ENCODE measurements around the gene ROBO3.

Gene ROBO3

DNA sequence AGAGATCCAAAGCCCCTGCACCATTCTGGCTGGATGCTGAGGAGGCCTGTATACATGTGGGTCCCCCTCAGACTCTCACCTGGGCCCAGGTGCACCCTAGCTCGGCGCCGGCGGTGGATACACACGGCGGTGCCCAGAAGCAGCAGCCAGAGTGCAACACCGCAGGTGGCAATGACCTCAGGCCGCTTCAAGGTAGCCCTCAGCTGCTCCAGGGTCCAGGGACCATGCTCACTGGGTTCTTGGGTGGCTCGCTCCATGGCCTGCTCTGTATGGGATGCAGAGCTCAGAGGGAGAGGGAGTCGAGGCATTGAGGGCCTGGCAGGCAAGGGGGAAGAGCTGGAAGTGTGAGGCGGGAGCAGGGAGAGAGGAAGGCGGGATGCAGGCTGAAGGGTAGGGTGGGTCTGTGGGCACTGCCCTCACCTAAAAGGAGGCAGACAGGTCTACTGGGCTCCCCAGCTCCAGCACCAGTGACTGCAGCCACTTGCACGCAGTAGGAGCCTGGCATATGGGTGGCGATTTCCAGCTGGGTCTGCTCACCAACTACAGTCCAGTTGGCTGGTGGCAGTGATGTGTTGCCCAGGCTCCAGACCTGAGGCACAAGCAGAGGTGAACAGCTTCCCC lies 28.7 kb downstream of the ROBO3 start:
- no peak for DNase-seq

DNA sequence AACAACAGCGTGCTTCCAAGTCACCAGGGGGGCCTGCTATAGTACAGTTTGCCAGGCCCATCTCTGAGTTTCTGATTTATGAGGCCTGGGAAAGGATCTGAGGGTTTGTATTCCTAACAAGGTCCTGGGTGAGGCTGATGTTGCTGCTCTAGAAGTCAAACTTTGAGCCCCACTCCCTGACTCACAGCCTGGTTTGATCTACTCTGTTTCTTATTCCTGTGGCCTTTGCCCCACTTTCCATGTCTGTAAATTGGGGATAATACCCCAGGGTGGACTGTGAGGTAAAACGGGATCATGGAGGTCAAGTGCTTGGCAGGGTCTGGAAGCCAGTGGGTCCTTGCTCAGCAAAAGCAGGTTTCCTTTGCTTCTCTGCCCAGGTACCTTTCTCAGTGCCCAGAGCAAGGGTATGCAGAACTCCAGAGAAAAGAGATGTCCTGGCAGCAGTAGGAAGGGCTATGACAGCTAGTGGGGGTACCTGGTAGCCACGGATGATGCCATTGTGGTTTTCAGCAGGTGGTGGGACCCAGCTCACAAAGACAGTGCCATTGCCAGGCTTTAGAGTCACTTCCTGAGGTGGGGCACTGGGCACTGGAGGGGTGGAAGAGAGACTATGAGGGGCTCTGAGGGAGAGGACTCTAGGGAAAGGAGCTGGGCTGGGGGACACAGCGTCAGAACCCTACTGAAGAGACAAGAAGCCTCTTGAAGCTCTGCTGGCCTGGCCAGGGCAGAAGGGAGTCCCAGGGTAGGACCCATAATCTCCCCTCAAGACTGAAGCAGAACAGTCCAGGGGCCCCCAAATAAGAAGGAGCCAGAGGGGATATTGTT lies 29.6 kb downstream of the ROBO3 start:
- DNase-seq: no peak

DNA sequence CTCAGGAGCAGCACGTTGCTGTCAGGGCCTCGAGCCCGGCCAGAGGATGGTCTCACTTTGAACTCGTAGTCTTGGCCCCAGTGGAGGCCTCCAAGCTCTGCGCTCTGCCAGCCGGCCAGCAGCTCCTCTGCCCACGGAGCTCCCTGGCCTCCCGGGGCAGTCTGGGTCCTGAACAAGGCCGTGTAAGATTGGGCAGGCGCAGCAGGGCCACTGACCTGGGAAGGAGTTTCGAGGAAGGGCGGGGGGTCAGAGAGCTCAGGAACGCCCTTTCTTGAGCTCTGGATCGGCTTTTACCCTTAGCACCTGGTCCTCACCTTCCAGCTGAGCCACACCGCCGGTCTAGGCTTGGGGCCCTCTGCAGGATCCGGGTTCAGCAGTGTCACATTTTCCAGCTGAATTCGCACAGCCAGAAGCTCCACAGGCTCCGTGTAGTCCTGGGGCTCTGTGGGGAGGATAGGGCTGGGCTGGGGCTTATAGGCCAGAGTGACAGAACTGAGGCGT lies 30.3 kb downstream of the ROBO3 start:
- DNase-seq: no peak

DNA sequence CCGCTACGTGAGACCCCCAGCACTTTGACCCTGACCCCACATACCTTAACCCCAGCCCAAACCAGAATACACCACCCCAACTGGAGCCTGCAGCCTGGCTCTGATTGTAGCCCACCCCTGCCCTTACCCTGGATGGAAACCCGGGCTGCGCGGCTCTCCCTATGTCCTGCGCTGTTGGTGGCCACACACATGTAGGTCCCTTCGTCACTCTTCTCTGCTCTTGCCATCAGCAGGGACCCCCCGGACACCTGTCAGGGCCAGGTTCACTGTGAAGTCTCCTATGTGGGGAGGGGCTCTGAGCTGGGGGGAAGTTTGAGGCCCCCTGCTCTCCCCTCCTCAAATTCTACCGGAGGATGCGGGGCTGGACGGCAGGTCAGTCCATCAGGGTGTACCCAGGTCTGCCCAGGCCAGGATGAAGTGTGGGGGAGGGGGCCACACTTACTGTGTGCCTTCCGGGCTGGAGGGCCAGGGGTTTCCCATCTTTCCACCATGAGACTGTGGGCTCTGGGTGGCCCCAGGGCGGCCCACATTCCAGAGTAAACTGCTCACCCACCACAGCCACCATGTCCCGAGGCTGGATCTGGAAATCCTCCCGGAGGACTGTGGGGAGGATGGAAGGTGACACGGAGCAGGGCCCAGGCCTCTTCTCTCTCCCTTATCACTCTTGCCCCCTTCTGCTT lies 31.0 kb downstream of the ROBO3 start:
- DNase-seq: no peak

DNA sequence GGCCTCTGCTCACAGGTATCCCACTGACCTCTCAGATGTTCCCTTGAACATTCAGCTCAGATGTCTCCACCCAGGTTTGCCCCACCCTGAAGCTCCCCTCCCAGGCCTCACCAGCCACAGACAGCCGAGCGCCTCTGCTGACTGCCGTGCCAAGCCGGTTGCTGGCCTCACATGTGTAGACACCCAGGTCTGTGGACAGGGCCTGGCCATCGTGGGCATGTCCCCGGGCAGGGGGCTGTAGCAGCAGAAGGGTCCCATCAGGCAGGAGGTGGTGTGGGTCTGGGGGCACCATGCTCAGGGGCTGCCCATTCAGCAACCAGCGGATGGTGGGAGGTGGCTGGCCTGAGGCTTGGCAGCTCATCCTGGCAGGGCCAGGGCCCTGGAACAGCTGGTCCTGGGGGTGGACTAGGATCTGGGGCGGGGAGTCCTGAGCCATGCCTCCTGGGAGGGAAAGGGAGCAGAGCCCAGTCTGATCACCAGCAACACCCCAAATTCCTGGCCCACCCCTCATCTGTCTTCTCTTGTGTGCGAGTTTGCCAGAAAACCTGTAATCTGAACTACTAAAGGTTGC lies 31.7 kb downstream of the ROBO3 start:
- DNase-seq: no peak

DNA sequence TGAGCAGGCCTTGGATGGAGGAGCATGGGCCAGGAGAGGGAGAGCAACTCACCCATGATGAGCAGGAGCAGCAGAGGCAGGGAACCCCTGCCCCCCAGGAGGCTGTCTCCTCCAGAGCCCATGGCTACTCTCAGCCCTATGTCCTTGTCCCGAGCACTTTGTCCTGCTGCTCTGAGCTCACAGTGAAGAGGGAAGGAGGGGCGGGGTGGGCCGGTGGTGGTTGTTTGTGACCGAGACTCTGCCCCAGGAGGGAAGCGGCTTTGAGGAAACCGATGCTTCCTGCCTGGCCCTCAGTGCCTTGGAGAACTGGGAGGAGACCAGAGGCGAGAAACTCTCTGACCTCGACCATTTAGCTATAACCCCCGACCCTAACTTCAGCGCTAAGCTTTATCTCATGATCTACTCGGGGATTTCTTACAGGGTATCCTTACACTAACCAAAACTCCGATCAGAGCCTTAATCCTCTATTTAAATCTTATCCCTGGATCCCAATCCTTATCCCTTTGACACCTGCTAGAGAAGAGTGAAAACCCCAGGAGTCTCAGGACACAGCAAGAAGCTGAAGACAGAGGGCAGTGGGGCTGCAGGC lies 32.5 kb downstream of the ROBO3 start, which contains the start of gene ROBO4:
ROBO4 (minus strand) TSS at position 192 of the 589 bp plus-strand sequence; CDS start at position 122, 70 bp downstream.
- DNase-seq: no peak

DNA sequence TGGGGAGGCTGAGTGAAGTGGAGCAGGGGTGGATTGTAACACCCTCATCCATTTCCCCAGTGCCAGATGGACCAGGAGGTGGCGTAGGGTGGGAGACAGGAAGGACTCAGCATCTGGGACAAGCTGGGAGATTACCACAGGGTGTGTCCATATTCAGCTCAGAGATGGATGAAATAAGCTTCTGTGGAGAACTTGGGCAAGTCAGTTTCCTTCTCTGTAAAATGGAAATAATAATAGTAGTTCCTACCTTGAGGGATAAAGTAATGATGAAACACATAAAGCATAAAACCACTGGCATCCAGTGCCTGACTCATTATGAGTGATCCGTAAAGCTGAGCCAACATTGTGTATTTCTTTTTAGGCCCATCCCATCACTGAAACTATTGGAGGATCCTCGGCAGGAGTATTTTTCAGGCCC lies 33.0 kb downstream of the ROBO3 start:
- DNase-seq: no peak

DNA sequence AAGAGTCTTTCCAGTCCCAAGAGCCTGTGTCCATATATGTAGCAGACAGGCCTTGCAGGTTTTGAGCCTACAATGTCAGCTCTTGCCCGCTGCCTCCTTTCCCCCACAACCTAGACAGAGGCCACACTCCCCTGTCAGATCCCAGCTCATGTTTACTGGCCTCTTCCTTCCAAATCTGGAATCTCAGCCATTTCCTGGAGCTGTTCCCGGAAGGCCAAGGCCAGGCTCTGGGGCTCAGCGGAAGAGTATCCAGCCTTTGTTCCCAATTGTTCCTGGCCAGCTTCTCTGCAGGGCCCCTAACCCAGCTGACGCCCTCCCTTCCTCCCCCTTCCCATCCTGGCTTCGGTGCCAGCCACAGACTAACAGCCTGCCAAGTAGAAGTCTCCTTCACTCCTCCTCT lies 33.5 kb downstream of the ROBO3 start:
- DNase-seq: no peak

DNA sequence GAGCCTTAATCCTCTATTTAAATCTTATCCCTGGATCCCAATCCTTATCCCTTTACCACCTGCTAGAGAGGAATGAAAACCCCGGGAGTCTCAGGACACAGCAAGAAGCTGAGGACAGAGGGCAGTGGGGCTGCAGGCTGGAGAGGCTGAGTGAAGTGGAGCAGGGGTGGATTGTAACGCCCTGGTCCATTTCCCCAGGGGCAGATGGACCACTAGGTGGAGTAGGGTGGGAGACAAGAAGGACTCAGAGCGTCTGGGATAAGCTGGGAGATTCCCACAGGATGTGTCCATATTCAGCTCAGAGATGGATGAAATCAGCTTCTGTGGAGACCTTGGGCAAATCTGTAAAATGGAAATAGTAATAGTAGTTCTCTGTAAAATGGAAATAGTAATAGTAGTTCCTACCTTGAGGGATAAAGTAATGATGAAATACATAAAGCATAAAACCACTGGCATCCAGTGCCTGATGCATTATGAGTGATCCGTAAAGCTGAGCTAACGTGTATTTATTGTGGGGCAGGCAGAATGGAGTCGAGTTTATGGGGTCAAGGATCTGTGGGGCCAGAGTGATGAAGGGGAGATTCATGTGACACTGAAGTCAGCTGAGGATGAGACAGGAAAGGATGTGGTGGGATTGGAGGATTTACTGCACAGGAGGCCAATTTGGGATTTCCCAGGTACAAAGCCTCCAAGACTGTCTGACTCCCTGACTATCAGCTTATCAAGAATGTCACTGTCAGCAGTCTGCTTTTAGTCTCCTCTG lies 34.3 kb downstream of the ROBO3 start:
- no peak for DNase-seq

DNA sequence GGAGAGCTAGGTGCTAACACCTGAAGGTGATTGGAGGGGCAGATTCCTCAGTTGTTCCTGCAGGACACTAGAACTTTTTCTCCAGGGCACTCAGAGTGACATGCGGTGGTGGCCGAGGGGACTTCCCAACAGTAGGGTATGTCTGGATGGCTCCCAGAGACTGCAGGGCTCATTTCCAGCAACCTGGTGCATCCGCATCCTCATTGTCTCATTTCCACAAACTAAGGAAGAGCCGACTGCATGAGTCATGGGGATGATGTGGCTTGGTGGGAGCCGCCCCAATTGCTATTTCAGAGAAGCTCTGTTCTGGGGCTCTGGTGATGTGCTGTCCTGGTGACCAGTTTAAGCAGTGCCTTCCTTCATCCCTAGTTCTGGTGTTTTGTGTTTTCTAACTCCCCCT lies 35.2 kb downstream of the ROBO3 start:
- no peak for DNase-seq

DNA sequence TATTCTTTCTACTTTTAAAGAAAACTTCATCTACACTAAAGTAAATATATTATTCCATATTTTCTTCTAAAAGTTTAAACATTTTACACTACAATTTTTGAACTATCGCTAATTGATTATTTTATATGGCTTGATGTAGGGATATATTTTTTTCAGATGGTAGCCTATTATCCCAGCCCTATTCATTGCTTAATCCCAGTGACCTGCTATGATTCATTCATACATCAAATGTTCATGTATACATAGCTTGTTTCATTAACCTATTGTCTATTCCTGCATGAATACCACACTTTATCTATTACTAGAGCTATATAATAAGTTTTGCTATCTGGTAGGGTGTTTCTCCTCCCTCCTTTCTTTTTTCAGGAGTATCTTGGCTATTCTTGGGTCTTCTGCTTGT lies 37.4 kb downstream of the ROBO3 start:
- DNase-seq: no peak

DNA sequence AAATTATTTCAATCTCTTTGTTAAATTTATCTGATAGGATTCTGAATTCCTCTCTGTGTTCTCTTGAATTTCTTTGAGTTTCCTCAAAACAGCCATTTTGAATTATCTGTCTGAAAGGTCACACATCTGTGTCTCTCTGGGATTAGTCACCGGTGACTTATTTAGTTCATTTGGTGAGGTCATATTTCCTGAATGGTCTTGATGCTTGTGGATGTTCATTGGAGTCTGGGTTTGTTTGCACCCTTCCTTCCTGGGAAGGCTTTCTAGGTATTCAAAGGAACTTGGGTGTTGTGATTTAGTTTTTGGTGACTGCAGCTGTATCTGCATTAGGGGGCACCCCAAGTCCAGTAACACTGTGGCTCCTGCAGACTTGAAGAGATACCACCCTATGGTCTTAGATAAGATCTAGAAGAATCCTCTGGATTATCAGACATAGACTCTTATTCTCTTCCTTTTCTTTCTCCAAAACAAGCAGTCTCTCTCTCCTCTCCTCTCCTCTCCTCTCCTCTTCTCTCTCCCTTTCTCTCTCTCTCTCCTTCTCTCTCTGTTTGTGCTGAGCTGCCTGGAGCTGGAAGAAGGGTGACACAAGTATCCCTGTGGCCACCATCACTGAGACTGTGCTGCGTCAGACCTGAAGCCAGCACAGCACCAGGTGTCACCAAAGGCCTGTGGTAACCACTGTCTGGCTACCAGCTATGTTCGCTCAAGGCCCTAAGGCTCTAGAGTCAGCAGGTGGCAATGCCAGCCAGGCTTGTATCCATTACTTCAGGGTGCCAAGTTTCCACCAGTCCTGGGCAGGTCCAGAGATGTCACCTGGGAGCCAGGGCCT lies 50.5 kb downstream of the ROBO3 start:
- DNase-seq: no peak

DNA sequence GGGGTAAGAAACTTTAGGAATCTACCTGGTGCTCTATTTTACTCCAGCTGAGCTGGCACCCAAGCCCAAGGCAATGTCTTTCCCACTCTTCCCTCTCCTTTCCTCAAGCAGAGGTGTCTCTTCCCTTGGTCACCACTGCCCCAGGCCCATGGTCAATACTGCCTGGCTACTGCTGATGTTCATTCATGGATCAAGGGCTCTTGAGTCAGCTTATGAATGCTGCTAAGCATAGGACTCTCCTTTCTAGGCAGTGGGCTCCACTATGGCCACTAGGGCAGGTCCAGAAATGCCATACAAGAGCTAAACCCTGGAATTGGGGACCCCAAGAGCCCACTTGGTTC lies 51.1 kb downstream of the ROBO3 start:
- no peak for DNase-seq

DNA sequence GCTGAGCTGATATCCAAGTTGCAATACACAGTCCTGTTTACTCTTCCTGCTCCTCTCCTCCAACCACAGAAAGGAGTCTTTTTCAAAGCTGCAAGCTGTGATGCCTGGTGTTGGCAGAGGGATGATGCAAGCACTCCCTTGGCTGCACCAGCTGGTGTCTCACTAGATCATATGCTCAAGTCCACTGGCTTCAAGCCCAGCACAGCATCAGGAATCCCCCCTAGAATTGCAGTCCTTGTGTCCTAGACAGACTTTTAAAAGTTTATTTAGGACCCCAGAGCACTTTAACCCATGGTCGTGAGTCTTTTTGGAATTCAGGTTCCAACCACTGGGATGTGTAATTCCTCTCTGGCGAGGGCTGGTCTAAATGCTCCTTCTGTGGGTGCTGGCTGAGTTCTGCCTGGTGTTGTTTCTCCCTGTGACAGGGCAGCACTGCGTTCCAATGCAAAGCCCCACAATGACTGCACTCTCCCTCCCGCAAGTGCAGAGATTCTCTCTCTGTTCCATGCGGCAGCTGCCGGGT lies 51.9 kb downstream of the ROBO3 start:
- DNase-seq: no peak

DNA sequence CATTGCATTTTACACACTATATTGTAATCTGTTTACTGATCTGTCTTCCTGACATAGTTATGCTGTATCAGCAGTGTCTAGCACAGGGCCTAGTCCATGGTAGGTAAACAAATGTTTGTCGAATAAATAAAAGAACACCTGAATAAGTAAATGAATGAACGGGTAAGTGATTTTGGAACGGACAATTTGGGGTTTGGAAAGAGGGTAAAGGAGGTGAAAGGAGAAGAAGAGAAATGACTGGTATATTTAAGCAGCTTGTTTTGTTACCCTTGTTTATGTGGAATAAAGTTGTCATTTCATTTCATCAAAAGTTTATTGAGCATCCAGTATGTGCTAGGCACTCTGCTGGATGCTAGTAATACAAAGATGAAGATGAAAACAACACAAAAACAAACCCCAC lies 53.7 kb downstream of the ROBO3 start, which contains the start of gene HEPN1:
HEPN1 (plus strand) TSS at position 301 of the 400 bp plus-strand sequence.
- no peak for DNase-seq

DNA sequence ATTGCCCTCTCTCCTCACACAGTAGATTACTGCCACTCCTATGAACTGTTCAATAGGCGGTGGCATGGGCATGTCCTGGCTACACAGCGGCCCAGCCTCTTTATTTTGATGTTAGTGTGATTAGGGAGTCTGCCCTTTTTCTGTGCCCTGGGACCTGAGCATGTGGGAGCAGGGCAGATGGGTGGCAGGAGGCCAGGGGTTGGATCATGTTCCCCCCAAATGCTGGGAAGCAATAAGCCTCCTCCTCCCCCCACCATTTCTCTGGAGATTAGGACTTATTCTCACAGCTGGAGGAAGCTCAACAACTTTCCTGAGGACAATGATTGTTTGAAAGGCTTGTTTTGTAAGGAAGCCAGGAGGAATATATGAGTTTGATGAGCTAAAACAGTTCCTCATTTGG lies 54.7 kb downstream of the ROBO3 start:
- no peak for DNase-seq

DNA sequence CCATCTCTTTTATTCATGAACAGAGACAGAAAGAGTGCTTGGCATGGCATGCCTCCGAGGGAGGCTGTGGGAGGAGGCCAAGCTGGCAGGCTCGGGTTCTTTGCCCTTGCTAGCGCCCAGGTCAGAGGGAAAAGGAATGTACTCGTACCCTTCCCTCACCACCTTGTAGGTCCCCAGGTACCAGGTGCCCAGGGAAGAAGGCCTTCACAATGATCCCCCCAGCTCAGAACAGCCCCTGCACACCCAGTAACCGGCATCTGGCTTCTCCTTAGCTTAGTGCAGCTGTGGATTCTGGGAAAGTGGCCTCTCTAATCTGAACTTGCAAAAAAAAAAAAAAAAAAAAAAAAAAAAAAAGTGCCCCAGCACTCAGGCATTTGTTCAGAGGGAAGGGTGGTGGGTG lies 55.1 kb downstream of the ROBO3 start:
- no peak for DNase-seq

DNA sequence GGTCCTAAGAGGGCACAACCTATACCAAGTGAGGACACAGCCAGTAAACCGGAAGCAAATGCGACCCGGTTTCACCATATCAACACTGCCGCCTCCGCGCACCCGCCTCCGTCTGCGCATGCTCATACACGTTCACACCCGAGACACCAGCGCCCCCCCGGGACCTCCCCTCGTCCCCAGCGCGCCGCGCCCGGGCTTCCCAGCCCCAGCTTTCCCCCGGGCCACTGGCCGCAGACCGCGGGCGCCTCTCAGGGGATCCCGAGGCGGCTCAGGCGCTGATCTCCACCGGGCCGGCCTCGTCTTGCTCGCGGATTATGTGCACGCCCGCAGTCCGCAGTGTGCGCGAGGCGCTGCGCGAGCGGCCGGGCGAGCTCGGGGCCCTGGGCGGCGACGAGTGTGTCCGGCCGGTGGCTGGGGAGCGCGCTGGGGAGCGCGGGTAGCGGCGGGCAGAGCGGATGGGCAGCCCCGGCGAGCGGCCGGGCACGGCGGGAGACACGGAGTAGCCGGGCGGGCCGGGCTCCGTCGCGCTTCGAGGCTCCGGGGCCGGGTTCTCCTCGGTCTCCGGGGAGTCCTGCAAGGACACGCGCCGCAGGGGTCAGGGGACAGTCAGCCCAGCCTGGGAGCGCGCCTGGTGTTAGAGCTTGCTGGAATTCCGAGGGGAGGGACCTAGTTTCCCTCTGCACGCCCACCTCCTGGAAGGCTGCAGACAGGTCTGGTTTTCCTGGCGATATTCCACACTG lies 55.8 kb downstream of the ROBO3 start:
- DNase-seq: peak; percentile 81 to 85

DNA sequence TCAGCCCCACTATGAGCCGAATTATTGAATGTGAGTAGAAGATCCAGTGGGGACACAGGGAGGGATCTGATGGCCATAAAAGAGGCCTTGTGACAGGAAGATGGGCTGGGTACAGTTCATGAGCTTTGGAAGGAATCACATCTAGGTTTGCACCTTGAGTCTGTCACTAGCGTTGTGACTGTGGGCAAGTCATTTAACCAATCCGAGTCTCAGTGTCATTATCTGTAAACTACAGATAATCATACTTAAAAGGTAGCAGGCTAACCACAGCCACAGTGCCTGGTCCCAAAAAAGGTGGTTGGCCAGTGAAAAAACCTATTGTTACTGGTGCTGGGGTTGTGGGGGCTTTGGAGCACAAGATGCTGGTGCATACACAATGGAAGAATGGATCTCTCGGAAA lies 57.6 kb downstream of the ROBO3 start:
- no peak for DNase-seq

DNA sequence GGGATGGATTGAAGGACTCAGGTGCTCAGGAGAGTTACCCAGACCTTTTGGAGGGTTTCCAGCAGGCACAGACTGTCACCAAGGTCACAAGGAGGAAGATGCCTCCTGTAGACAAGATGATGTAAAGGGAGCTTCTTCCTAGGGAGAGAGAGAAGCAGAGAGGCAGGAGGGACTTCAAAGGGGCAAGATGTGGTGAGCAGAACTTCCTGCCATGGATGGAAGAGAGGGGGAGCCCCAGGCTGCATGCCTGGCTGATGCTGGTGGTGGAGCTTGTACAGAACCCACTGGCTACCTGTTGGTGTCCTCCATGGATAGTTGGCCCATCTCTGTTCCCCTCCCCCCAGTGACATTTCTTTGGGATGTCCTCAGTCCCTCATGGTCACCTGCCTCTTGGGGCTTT lies 58.1 kb downstream of the ROBO3 start:
- DNase-seq: no peak

All from activated T-cell treated with anti-CD3 and anti-CD28 coated beads, Interleukin-2, amount 50 U/mL, for 48 hours (primary cell).